ENCODE results near the gene PUSL1. TPM values are rescaled to one million over a fixed set of nuclear protein-coding genes. Genes with fewer than 3 reads are reported as not detected.

The PUSL1 gene
- total and polyA plus RNA-seq, 2 of the 13 experiments (the other 11 are each of a cell fraction or from before 2014, with no cell fraction given), result 8.3 to 22.2 TPM

DNA sequence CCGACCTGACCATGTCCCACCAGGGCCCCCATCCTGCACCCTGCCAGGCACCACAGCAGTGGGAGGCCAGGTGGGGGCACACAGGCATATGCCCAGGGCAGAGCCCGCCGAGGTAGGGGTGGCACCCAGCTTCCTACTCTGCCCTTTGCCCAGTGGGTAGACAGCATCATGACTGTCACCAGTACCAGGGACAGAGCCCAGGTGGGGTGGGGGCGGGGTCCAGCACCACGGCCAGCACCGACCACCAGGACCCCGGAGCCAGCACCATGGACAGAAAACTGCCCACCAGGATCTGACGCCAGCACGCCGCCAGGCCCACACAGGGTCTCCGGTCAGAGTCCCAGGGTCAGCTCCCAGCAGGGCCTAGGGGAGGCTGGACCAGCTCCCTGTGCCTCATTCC lies 26.4 kb downstream of the PUSL1 start (continued):
- TF ChIP-seq SRSF1 (optimal IDR thresholded peaks at IDR 0.05; ENCODE audit: low read depth, low read length) (no peak), ZMYM2 (CRISPR knock-in tag; IDR thresholded peaks at IDR 0.05) (no peak), ZNF792 (CRISPR knock-in tag; IDR thresholded peaks at IDR 0.05) (no peak), ETS1 (CRISPR knock-in tag; IDR thresholded peaks at IDR 0.05) (no peak), CBFB (CRISPR knock-in tag; IDR thresholded peaks at IDR 0.05) (no peak), ZBTB14 (CRISPR knock-in tag; IDR thresholded peaks at IDR 0.05) (no peak), HHEX (CRISPR knock-in tag; IDR thresholded peaks at IDR 0.05) (no peak), PAF1 (CRISPR knock-in tag; IDR thresholded peaks at IDR 0.05) (no peak), U2AF1 (optimal IDR thresholded peaks at IDR 0.05; ENCODE audit: low read depth, low read length) (no peak), ZNF766 (CRISPR knock-in tag; IDR thresholded peaks at IDR 0.05; ENCODE audit: borderline replicate concordance) (no peak), KIAA2018 (CRISPR knock-in tag; IDR thresholded peaks at IDR 0.05; ENCODE audit: borderline replicate concordance) (no peak), ZNF543 (CRISPR knock-in tag; IDR thresholded peaks at IDR 0.05) (0 out of 2 replicates have a peak, but pooled peaks have one; percentile 39)
- TF ChIP-seq, protein P1, sequence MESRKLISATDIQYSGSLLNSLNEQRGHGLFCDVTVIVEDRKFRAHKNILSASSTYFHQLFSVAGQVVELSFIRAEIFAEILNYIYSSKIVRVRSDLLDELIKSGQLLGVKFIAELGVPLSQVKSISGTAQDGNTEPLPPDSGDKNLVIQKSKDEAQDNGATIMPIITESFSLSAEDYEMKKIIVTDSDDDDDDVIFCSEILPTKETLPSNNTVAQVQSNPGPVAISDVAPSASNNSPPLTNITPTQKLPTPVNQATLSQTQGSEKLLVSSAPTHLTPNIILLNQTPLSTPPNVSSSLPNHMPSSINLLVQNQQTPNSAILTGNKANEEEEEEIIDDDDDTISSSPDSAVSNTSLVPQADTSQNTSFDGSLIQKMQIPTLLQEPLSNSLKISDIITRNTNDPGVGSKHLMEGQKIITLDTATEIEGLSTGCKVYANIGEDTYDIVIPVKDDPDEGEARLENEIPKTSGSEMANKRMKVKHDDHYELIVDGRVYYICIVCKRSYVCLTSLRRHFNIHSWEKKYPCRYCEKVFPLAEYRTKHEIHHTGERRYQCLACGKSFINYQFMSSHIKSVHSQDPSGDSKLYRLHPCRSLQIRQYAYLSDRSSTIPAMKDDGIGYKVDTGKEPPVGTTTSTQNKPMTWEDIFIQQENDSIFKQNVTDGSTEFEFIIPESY (CRISPR knock-in tag; IDR thresholded peaks at IDR 0.05), result no peak
- TF ChIP-seq, protein P2, sequence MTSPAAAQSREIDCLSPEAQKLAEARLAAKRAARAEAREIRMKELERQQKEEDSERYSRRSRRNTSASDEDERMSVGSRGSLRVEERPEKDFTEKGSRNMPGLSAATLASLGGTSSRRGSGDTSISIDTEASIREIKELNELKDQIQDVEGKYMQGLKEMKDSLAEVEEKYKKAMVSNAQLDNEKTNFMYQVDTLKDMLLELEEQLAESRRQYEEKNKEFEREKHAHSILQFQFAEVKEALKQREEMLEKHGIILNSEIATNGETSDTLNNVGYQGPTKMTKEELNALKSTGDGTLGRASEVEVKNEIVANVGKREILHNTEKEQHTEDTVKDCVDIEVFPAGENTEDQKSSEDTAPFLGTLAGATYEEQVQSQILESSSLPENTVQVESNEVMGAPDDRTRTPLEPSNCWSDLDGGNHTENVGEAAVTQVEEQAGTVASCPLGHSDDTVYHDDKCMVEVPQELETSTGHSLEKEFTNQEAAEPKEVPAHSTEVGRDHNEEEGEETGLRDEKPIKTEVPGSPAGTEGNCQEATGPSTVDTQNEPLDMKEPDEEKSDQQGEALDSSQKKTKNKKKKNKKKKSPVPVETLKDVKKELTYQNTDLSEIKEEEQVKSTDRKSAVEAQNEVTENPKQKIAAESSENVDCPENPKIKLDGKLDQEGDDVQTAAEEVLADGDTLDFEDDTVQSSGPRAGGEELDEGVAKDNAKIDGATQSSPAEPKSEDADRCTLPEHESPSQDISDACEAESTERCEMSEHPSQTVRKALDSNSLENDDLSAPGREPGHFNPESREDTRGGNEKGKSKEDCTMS (CRISPR knock-in tag; conservative IDR thresholded peaks at IDR 0.05), result 0 out of 2 replicates have a peak, but pooled peaks have one; percentile 67

Data from HepG2 (cell line).